ENCODE results near the gene HUNK. TPM values are rescaled to one million over a fixed set of nuclear protein-coding genes. Genes with fewer than 3 reads are reported as not detected.
"Not testable (repeated sequence)": the region's sequence is repeated elsewhere in the genome, so short reads cannot be mapped to it uniquely, and the experiment has no call there.

HUNK gene
- polyA plus RNA-seq, 10 donors = 5.3 to 13.4 (median 7.0) TPM

GRCh38 chr21:31918250-31918775, 45.5 kb downstream of the HUNK start:
- DNase-seq = no peak

GRCh38 chr21:31920275-31920674, 47.5 kb downstream of the HUNK start:
- no peak for DNase-seq

- DNase-seq = no peak
These were observed 48.3 kb downstream of the HUNK start for GRCh38 chr21:31921079-31921478.

- peak in 1 of 3 donors; percentile 30 for DNase-seq
These were observed 50.1 kb downstream of the HUNK start for GRCh38 chr21:31922881-31923280.

- DNase-seq = no peak
These were observed 50.9 kb downstream of the HUNK start for GRCh38 chr21:31923756-31924155.

GRCh38 chr21:31924548-31924947, 51.7 kb downstream of the HUNK start:
- no peak for DNase-seq

- no peak for DNase-seq
These were observed 53.7 kb downstream of the HUNK start for GRCh38 chr21:31926498-31926897.

- DNase-seq = peak in 1 of 3 donors; percentile 52
These were observed 55.0 kb downstream of the HUNK start for GRCh38 chr21:31927689-31928353.

GRCh38 chr21:31928656-31929055, 55.8 kb downstream of the HUNK start:
- DNase-seq = no peak

- DNase-seq = no peak
These were observed 56.7 kb downstream of the HUNK start for GRCh38 chr21:31929548-31929947.

- DNase-seq = no peak
These were observed 57.2 kb downstream of the HUNK start for GRCh38 chr21:31930001-31930400.

GRCh38 chr21:31931644-31932469, 59.0 kb downstream of the HUNK start:
- DNase-seq = no peak

- no peak for DNase-seq
These were observed 59.6 kb downstream of the HUNK start for GRCh38 chr21:31932470-31932764.

- no peak for DNase-seq
These were observed 64.5 kb downstream of the HUNK start for GRCh38 chr21:31937303-31937702.

GRCh38 chr21:31938330-31939301, 65.8 kb downstream of the HUNK start:
- no peak for DNase-seq

- DNase-seq = no peak
These were observed 68.9 kb downstream of the HUNK start for GRCh38 chr21:31941694-31942093.

- DNase-seq = no peak
These were observed 70.7 kb downstream of the HUNK start for GRCh38 chr21:31943561-31943960.

- DNase-seq = no peak
These were observed 72.3 kb downstream of the HUNK start for GRCh38 chr21:31945141-31945540.

GRCh38 chr21:31945546-31945945, 72.7 kb downstream of the HUNK start:
- DNase-seq = peak; percentile 87 to 94 (median 91)

- DNase-seq = no peak
These were observed 73.4 kb downstream of the HUNK start for GRCh38 chr21:31946231-31946630.

- DNase-seq = not testable (repeated sequence)
These were observed 74.2 kb downstream of the HUNK start for GRCh38 chr21:31946876-31947550.
